Hindlimb muscle (tissue), 1 donor: ENCODE data around the gene NVL. TPM values are rescaled to one million over a fixed set of nuclear protein-coding genes. Genes with fewer than 3 reads are reported as not detected.
"Not testable (repeated sequence)": the region's sequence is repeated elsewhere in the genome, so short reads cannot be mapped to it uniquely, and the experiment has no call there.

Source experiments
- DNase-seq: peaks from one replicate; pipeline ENCODE4 v3.0.0-alpha.2; 2013
- polyA plus RNA-seq: library from polyadenylated mRNA; unstranded; fragments of 120-200 nt; gene quantifications from one replicate; pipeline ENCODE4 v1.2.1, GENCODE V29; 2013; ENCODE audit not compliant: insufficient read length

NVL gene
- polyA plus RNA-seq = 24.5 TPM

GRCh38 chr1:224329842-224330753 lies at the start of gene NVL:
Gene NVL, minus strand, starts transcription at chr1:224330172. Its CDS starts 45 bp downstream, at chr1:224330127.
- DNase-seq = peak; percentile 92

GRCh38 chr1:224378855-224379631 lies 49.1 kb upstream of the NVL start:
- DNase-seq = no peak

GRCh38 chr1:224377676-224378006 lies 47.7 kb upstream of the NVL start:
- DNase-seq = no peak

GRCh38 chr1:224375059-224375458 lies 45.1 kb upstream of the NVL start:
- DNase-seq = no peak

- DNase-seq = no peak
Observed at GRCh38 chr1:224373008-224373590, 43.1 kb upstream of the NVL start.

GRCh38 chr1:224368409-224368808 lies 38.4 kb upstream of the NVL start:
- no peak for DNase-seq

- no peak for DNase-seq
Observed at GRCh38 chr1:224359207-224359606, 29.2 kb upstream of the NVL start.

- no peak for DNase-seq
Observed at GRCh38 chr1:224358237-224358636, 28.3 kb upstream of the NVL start.

GRCh38 chr1:224357626-224358124 lies 27.7 kb upstream of the NVL start:
- no peak for DNase-seq

GRCh38 chr1:224356685-224357625 lies 27.0 kb upstream of the NVL start, which contains the start of gene CNIH4:
Gene CNIH4, plus strand, starts transcription at chr1:224356879. Its CDS starts 46 bp downstream, at chr1:224356925.
- DNase-seq = peak; percentile 93

- no peak for DNase-seq
Observed at GRCh38 chr1:224353975-224354925, 24.3 kb upstream of the NVL start.

GRCh38 chr1:224352436-224353085 lies 22.6 kb upstream of the NVL start:
- DNase-seq = not testable (repeated sequence)

GRCh38 chr1:224349716-224350115 lies 19.7 kb upstream of the NVL start:
- not testable (repeated sequence) for DNase-seq

GRCh38 chr1:224348137-224348536 lies 18.2 kb upstream of the NVL start:
- no peak for DNase-seq

- no peak for DNase-seq
Observed at GRCh38 chr1:224343679-224344078, 13.7 kb upstream of the NVL start.

GRCh38 chr1:224340453-224341384 lies 10.7 kb upstream of the NVL start:
- not testable (repeated sequence) for DNase-seq

- DNase-seq = no peak
Observed at GRCh38 chr1:224339442-224340033, 9.6 kb upstream of the NVL start.

- DNase-seq = no peak
Observed at GRCh38 chr1:224338150-224338838, 8.3 kb upstream of the NVL start.
